Liver (tissue), 9 donors: ENCODE measurements around the gene LHFPL6. TPM values are rescaled to one million over a fixed set of nuclear protein-coding genes. Genes with fewer than 3 reads are reported as not detected.

Experiments used
- DNase-seq: peaks from one replicate; pipeline ENCODE4 v3.0.0-alpha.2; 2017; ENCODE audit warnings: low spot score
- H3K27ac ChIP-seq, 2 donors: one replicate each; pipeline ENCODE4 v1.7.0; 2013; ENCODE audit warnings: inconsistent platforms in 2 of 2, low read length in 2 of 2, control low read depth in 1 of 2, low read depth in 1 of 2, mild to moderate bottlenecking in 1 of 2
- H3K27me3 ChIP-seq, 4 donors: one replicate each; pipeline versions ENCODE4 v1.6.1 to v1.7.0; 2013; ENCODE audit warnings: low read length in 3 of 4, inconsistent platforms in 1 of 4, mild to moderate bottlenecking in 1 of 4, moderate library complexity in 1 of 4; ENCODE audit not compliant: control insufficient read depth in 4 of 4, insufficient read depth in 4 of 4
- H3K36me3 ChIP-seq, 4 donors: one replicate each; pipeline versions ENCODE4 v1.6.1 to v1.7.0; 2013; ENCODE audit warnings: low read length in 3 of 4, mild to moderate bottlenecking in 3 of 4, low read depth in 1 of 4, moderate library complexity in 1 of 4; ENCODE audit not compliant: control insufficient read depth in 4 of 4, insufficient read depth in 3 of 4
- H3K4me1 ChIP-seq, 4 donors: one replicate each; pipeline versions ENCODE4 v1.6.1 to v1.7.0; 2013; ENCODE audit warnings: low read length in 3 of 4, mild to moderate bottlenecking in 3 of 4, moderate library complexity in 1 of 4; ENCODE audit not compliant: control insufficient read depth in 4 of 4, insufficient read depth in 4 of 4
- H3K4me3 ChIP-seq, 3 donors: one replicate each; pipeline versions ENCODE4 v1.6.1 to v1.7.0; 2013; ENCODE audit warnings: low read length in 3 of 3, control low read depth in 1 of 3, low read depth in 1 of 3, mild to moderate bottlenecking in 1 of 3
- H3K9ac ChIP-seq, 2 donors: one replicate each; pipeline ENCODE4 v1.7.0; 2013; ENCODE audit warnings: low read length in 2 of 2, mild to moderate bottlenecking in 2 of 2, moderate library complexity in 2 of 2, control low read depth in 1 of 2, low read depth in 1 of 2
- H3K9me3 ChIP-seq, 4 donors: one replicate each; pipeline versions ENCODE4 v1.6.1 to v1.7.0; 2013; ENCODE audit warnings: low read length in 3 of 4; ENCODE audit not compliant: control insufficient read depth in 4 of 4
- ATF3 ChIP-seq: IDR thresholded peaks from 2 replicates; pipeline ENCODE4 v1.6.1; 2016; ENCODE audit warnings: antibody characterized with exemption
- CTCF ChIP-seq: fragments of 150-350 bp; IDR thresholded peaks from 2 replicates; pipeline ENCODE4 v1.5.1; 2017; ENCODE audit warnings: improper control_type of control experiment, low read depth, low read length; ENCODE audit not compliant: missing input control
- FOXA1 ChIP-seq: IDR thresholded peaks from 2 replicates; pipeline ENCODE4 v1.6.1; 2016; ENCODE audit warnings: antibody characterized with exemption
- FOXA2 ChIP-seq: IDR thresholded peaks from 2 replicates; pipeline ENCODE4 v1.6.1; 2016; ENCODE audit warnings: antibody characterized with exemption
- GABPA ChIP-seq, 2 donors: IDR thresholded peaks in 1 of 2; conservative IDR thresholded peaks in 1 of 2; 2 replicates each; pipeline ENCODE4 v1.6.1; 2016; ENCODE audit warnings: antibody characterized with exemption in 2 of 2, mild to moderate bottlenecking in 1 of 2, moderate library complexity in 1 of 2
- HNF4A ChIP-seq, 2 donors: conservative IDR thresholded peaks; 2 replicates each; pipeline ENCODE4 v1.6.1; 2016; ENCODE audit warnings: antibody characterized with exemption in 2 of 2, mild to moderate bottlenecking in 2 of 2
- HNF4G ChIP-seq: IDR thresholded peaks from 2 replicates; pipeline ENCODE4 v1.6.1; 2016; ENCODE audit warnings: antibody characterized with exemption
- JUND ChIP-seq, 2 donors: IDR thresholded peaks; 2 replicates each; pipeline ENCODE4 v1.6.1; 2016; ENCODE audit warnings: antibody characterized with exemption in 2 of 2
- NR2F2 ChIP-seq: IDR thresholded peaks from 2 replicates; pipeline ENCODE4 v1.6.1; 2016; ENCODE audit warnings: antibody characterized with exemption
- REST ChIP-seq: IDR thresholded peaks from 2 replicates; pipeline ENCODE4 v1.6.1; 2016; ENCODE audit warnings: antibody characterized with exemption, mild to moderate bottlenecking
- RXRA ChIP-seq, 2 donors: IDR thresholded peaks; 2 replicates each; pipeline ENCODE4 v1.6.1; 2017 to 2018; ENCODE audit warnings: antibody characterized with exemption in 2 of 2, mild to moderate bottlenecking in 1 of 2
- TAF1 ChIP-seq: conservative IDR thresholded peaks from 2 replicates; pipeline ENCODE4 v1.6.1; 2016; ENCODE audit warnings: antibody characterized with exemption, mild to moderate bottlenecking
- YY1 ChIP-seq: IDR thresholded peaks from 2 replicates; pipeline ENCODE4 v1.6.1; 2016; ENCODE audit warnings: antibody characterized with exemption, mild to moderate bottlenecking
- ZBTB33 ChIP-seq: IDR thresholded peaks from 2 replicates; pipeline ENCODE4 v1.6.1; 2016; ENCODE audit warnings: antibody characterized with exemption
- WGBS: extraction: QIAGEN DNeasy Blood & Tissue Kit; methylation state at CpG from one replicate; pipeline ENCODE4 v1.1.7; 2013; 5-methylcytosine and 5-hydroxymethylcytosine counted together
- polyA plus RNA-seq, 2 donors: library from polyadenylated mRNA; stranded (reverse) in 1 of 2; unstranded in 1 of 2; fragments of 200-250 nt in 1 of 2; fragments of >200 nt in 1 of 2; fragmentation: Nextera tagmentation in 1 of 2; extraction: Ambion mirVana in 1 of 2; gene quantifications; one replicate each; pipeline versions ENCODE4 v1.2.1 to v1.2.3, GENCODE V29; 2013 to 2015
- total RNA-seq, 2 donors: library from RNA; depleted of rRNA; stranded (reverse); fragments of >200 nt; gene quantifications; one replicate each; pipeline ENCODE4 v1.2.3, GENCODE V29; 2014
- donor health status: healthy.
- donor health status: healthy.
- donor health status: healthy.
- donor health status: healthy.
- donor health status: healthy.

Gene LHFPL6
- total and polyA plus RNA-seq, 4 donors: 2.6 to 8.3 (median 5.5) TPM

- Histone ChIP-seq H3K36me3 (no peaks in the 10 kb centered on the region), H3K9me3 (no peaks in the 10 kb centered on the region), H3K4me1 (no peaks in the 10 kb centered on the region), H3K27ac (no peak overlapping the region), H3K9ac (no peak overlapping the region), H3K4me3 (no peak overlapping the region), H3K27me3 (no peaks in the 10 kb centered on the region)
- TF ChIP-seq TAF1 (no peak), RXRA (IDR thresholded peaks at IDR 0.05) (no peak), ATF3 (no peak)
- DNase-seq: no peak
- 72% methylated on average over 4 of the region's 4 CpGs for WGBS
Observed at GRCh38 chr13:39524795-39525194, 78.2 kb downstream of the LHFPL6 start.

GRCh38 chr13:39522329-39522728, 80.7 kb downstream of the LHFPL6 start:
- TF ChIP-seq CTCF: no peak
- Histone ChIP-seq H3K4me3 (no peak overlapping the region), H3K27ac (no peak overlapping the region), H3K36me3 (no peaks in the 10 kb centered on the region), H3K27me3 (no peaks in the 10 kb centered on the region), H3K9me3 (no peaks in the 10 kb centered on the region), H3K9ac (no peak overlapping the region), H3K4me1 (no peaks in the 10 kb centered on the region)
- 90% methylated on average over 4 of the region's 4 CpGs for WGBS
- no peak for DNase-seq

GRCh38 chr13:39521701-39522100, 81.3 kb downstream of the LHFPL6 start:
- H3K27ac ChIP-seq: no peak overlapping the region
- no peaks in the 10 kb centered on the region for H3K9me3 ChIP-seq
- no peak for TF ChIP-seq ZBTB33
- no peak for TF ChIP-seq NR2F2
- TF ChIP-seq HNF4A (conservative IDR thresholded peaks at IDR 0.05): no peak
- no peak for TF ChIP-seq HNF4G
- TF ChIP-seq GABPA (IDR thresholded peaks at IDR 0.05 in 1 of 2, conservative IDR thresholded peaks at IDR 0.05 in 1 of 2): no peak
- no peak for TF ChIP-seq YY1
- TF ChIP-seq REST: no peak
- no peak for TF ChIP-seq FOXA1
- TF ChIP-seq JUND (IDR thresholded peaks at IDR 0.05): no peak
- no peak for TF ChIP-seq FOXA2
- no peak for TF ChIP-seq CTCF
- TF ChIP-seq TAF1: no peak
- H3K4me3 ChIP-seq: no peak overlapping the region
- no peaks in the 10 kb centered on the region for H3K27me3 ChIP-seq
- H3K4me1 ChIP-seq: no peaks in the 10 kb centered on the region
- H3K9ac ChIP-seq: no peak overlapping the region
- no peaks in the 10 kb centered on the region for H3K36me3 ChIP-seq
- 75% methylated on average over 4 of the region's 4 CpGs for WGBS
- DNase-seq: no peak
